Left cardiac atrium (tissue), 4 donors: ENCODE measurements around the gene CTSZ. TPM values are rescaled to one million over a fixed set of nuclear protein-coding genes. Genes with fewer than 3 reads are reported as not detected.
A peak's percentile ranks its signal among the peaks of the same experiment; 100 is the strongest.
"Not testable (repeated sequence)": the region's sequence is repeated elsewhere in the genome, so short reads cannot be mapped to it uniquely, and the experiment has no call there.

ENCODE experiments used
- ATAC-seq, 2 donors: fragments of 200-7000 bp; cut with Tn5 transposase; one replicate each; pipeline ENCODE4 v1.9.1; 2020; ENCODE audit warnings: mild to moderate bottlenecking in 2 of 2, moderate library complexity in 2 of 2
- DNase-seq: peaks from one replicate; pipeline ENCODE4 v3.0.0-alpha.2; 2020
- intact Hi-C, 2 donors: fragments of 100-400 bp; cut with DNase I; formaldehyde crosslinking; loops; one replicate each; pipeline versions ENCODE4 v1.14.1 to v1.15.1; 2022 to 2023
- long read RNA-seq: library from polyadenylated mRNA; unstranded; transcript quantifications from one replicate; pipeline ENCODE4 v2.0.0, GENCODE V29; 2021
- total RNA-seq, 2 donors: library from RNA; stranded (reverse); fragmentation: NEBNext Ultra II Directional; extraction: Animal tissue kit (Norgen Biotek cat#: 25700); gene quantifications; one replicate each; pipeline ENCODE4 v1.2.1, GENCODE V29; 2021
- donor health status: DM: no; HTN: yes; CAD: no.
- donor health status: DM: no; HTN: yes; CAD: no; lungs with severe emphysema.
- donor health status: DM: yes; HTN: yes; CAD: no.
- donor health status: Dilated cardiomyopathy.

The CTSZ gene
- 100 to 1,000 TPM; 166 to 174 TPM for total RNA-seq
- long read RNA-seq, partial matches to known transcripts = 0 of 1 reads
- long read RNA-seq, other reads (novel, unspliced or antisense) = 1 of 1 reads

- ATAC-seq (peak; percentile 85 to 87), DNase-seq (peak; percentile 79)
- intact Hi-C loops = no loop called here
Measured at GRCh38 chr20:59006864-59007664, at the start of gene CTSZ. CTSZ (minus strand) TSS chr20:59007254; CDS start chr20:59007128, 126 bp downstream.

GRCh38 chr20:59055302-59055701 lies 48.2 kb upstream of the CTSZ start:
- peak in 1 of 2 donors; percentile 44 for ATAC-seq
- DNase-seq = no peak
- intact Hi-C loops = loop anchor here in 1 of 2 donors (10.0 kb wide), 1 partner anchor 169 kb away; no protein-coding TSS in a partner anchor

DNA sequence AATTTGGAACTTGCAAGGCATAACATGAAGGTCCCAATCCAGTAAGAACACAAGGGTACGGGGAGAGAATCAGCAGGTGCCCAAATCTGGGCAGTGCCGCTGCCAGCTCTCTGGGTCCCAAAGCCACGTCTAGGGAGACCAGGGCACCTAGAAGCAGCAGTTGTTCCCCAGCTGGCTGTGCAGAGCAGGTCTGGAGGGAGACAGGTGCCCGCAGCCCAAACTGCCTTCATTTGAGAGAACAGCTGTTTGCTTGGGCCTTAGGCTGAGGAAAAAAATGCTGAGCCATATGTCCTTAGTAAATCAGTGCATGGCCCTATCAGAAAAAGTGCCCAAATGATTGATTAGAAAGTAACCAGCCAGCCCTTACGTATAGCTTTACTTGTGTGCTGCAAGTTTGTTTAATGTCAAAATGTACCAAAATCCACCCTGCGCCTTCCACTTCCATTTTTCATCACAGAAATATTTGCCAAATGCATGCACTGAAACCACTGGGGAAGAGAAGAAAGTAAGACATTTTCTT lies 44.7 kb upstream of the CTSZ start:
- intact Hi-C loops = loop anchor here in 1 of 2 donors (10.0 kb wide), 1 partner anchor 173 kb away; no protein-coding TSS in a partner anchor
- ATAC-seq (no peak), DNase-seq (no peak)

DNA sequence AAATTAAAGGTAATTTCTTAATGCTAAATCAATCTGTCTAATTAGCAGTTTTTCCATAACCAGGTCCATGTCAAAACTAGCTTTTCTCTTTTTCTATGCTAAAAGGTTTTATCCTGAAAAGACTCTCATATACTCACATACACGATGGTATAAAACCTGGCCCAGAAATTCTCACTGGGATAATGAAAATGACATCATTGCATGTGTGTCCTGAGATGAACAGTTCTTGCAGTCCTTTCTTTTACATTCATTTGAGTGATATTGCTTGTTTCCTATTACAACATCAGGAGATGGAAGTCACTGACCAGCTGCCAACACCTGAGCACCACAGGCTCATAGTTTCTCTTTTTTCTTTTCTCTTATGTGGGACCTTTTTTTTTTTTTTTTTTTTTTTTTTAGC lies 43.4 kb upstream of the CTSZ start:
- intact Hi-C loops = loop anchor here in 1 of 2 donors (10.0 kb wide), 1 partner anchor 174 kb away; no protein-coding TSS in a partner anchor
- DNase-seq (no peak), ATAC-seq (no peak)

DNA sequence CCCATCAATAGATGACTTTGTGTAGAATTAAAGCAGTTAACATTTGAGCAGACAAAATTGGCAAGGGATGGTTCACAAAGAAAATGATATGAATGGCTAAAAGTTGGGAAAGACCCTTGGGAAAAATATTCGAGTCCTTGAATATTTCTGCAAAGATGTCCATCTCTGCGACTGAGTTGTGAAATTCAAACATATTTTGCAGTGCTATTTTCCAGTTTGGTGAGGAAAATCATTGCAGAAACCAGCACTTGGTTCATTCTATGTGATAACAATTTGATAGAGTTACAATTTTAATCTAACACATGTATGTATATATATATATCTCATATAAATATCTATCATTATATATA lies 41.6 kb upstream of the CTSZ start:
- ATAC-seq = no peak
- intact Hi-C loops = loop anchor here in 1 of 2 donors (10.0 kb wide), 1 partner anchor 164 kb away; no protein-coding TSS in a partner anchor
- DNase-seq = no peak

GRCh38 chr20:59047938-59048680 lies 41.1 kb upstream of the CTSZ start:
- intact Hi-C loops = loop anchor here in 1 of 2 donors (10.0 kb wide), 1 partner anchor 163 kb away; no protein-coding TSS in a partner anchor
- DNase-seq (no peak), ATAC-seq (peak; percentile 16 to 70)

DNA sequence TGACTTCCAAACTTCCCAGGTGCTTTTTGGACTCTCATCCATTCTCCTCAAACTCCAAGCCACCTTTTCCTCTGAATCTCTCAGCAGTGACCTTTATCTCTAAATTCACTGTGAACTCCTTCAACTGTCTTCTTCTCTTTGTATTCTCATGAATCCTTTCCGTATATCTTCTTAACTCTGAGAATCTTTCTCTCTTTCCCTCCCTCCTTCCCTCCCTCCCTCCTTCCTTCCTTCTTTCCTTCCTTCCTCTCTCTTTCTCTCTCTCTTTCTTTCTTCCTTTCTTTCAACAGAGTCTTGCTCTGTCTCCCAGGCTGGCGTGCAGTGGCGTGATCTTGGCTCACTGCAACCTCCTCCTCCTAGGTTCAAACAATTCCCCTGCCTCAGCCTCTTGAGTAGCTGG lies 39.8 kb upstream of the CTSZ start:
- intact Hi-C loops = loop anchor here in 1 of 2 donors (10.0 kb wide), 1 partner anchor 162 kb away; no protein-coding TSS in a partner anchor
- no peak for DNase-seq
- ATAC-seq = no peak

DNA sequence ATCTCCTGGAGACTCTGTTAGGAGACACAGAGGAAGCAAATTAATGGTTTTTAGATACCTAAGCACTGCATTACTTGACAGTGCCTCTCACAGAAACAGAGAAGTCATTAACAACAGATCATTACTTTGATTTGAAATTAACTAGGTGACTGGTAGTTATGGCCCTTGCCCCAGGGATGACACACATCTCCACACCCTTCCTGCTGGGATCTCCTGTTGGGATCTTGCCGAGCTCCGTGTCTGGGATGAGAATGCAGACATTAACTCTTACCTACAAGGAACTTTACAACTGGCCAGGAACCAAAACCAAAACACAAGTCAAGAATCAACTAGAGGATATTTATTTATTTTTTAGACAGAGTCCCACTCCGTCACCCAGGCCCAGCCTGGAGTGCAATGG lies 37.7 kb upstream of the CTSZ start:
- ATAC-seq = no peak
- no peak for DNase-seq
- intact Hi-C loops = loop anchor here in 1 of 2 donors (10.0 kb wide), 1 partner anchor 160 kb away; no protein-coding TSS in a partner anchor

DNA sequence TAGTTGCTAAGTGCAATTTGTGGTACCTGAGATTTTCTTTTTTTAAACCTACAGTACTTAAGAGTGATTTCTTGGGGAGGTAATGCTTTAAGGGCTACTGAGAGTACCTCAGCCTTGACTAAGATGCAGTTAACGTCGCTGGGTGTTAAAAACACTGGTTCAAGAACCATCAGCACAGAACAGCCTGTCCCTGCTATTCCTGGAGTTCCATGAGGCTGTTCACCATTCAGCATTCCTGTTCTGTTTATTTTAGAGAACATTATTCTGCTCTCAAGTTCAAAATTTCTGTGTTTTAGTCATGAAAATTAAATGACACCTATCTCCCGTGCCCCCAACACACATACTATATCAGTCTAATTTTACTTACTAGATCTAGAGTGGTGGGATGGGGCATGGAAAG lies 37.2 kb upstream of the CTSZ start:
- DNase-seq (no peak), ATAC-seq (no peak)
- intact Hi-C loops = loop anchor here in 1 of 2 donors (10.0 kb wide), 1 partner anchor 159 kb away; no protein-coding TSS in a partner anchor

DNA sequence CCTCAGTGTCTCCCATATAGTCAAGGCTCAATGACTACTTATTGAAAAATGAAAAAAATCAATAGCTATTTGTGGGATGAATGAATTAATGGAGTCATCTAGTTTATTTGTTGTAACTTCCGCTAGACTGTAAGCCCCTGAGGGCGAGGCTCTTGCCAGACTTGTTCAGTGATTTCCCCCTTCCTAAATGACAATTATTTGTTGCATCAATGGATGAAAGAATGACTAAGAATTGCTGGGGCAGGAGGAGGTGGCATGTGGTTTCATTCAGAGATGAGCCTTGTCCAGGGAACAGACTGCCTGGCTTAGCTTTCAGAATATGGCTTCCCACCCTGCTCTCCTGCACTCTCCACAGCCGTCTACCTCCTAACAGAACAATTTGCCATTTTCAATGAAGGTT lies 36.6 kb upstream of the CTSZ start:
- DNase-seq = no peak
- intact Hi-C loops = loop anchor here in 1 of 2 donors (10.0 kb wide), 1 partner anchor 159 kb away; no protein-coding TSS in a partner anchor
- no peak for ATAC-seq

DNA sequence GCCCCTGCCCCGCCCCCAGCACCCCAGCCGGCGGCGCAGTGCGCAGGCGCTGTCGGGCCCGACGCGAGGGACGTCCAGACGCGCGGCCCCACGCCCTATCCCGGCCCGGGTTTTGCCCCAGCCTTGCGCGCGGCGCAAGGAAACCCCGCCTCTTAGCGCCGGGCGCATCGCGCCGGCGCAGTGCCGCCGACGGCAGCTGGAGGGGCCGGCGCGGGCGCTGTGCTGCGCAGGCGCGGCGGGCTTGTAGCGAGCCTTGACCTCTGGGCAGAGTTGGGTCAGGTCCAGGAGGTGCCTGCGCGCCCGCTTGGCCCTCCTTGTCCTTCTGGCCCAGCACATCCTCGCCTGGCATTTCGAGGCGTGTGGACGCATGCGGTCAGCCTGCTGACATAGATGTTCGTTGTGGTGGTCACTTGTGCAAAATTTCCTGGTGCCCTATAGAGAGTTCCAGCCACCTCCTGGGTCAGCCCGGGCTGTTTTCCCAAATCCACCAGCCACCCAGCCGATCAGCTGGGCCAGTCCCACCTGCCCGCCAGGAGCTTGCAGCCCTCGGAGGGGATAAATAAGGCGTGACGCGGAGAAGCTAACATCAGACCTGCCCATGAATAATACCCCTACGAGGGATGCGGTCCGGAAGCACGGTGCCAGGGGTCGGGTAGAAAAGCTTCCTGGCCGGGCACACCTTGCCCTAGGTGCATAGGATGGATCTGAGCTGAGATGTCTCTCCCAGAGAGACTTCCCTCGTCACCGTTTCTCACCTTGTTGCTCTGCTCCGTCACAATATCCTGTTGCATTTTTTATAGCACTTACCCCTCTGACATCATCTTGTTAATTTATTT lies 36.0 kb upstream of the CTSZ start:
- DNase-seq = peak; percentile 96
- intact Hi-C loops = loop anchor here in 1 of 2 donors (10.0 kb wide), 1 partner anchor 158 kb away; no protein-coding TSS in a partner anchor
- peak; percentile 98 to 99 for ATAC-seq

GRCh38 chr20:59042151-59042795 lies 35.2 kb upstream of the CTSZ start, which contains the start of gene PRELID3B:
PRELID3B (minus strand) TSS chr20:59042786; CDS start chr20:59042730, 56 bp downstream.
- intact Hi-C loops = loop anchor here in 1 of 2 donors (10.0 kb wide), 1 partner anchor 157 kb away; no protein-coding TSS in a partner anchor
- peak; percentile 27 to 49 for ATAC-seq

DNA sequence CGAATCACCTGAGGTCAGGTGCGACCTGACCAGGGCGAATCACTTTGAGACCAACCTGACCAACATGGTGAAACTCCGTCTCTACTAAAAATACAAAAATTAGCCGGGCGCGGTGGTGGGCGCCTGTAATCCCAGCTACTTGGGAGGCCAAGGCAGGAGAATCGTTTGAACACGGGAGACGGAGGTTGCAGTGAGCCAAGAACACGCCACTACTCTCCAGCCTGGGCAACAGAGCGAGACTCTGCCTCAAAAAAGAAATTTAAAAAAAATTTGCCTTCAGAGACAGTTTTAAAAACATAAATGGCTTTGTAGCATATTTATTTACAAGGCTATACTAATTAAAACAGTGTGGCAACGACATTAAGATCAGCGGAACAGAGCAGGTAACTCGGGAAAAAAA lies 34.4 kb upstream of the CTSZ start:
- not testable (repeated sequence) for DNase-seq, ATAC-seq
- intact Hi-C loops = loop anchor here in 1 of 2 donors (10.0 kb wide), 1 partner anchor 157 kb away; no protein-coding TSS in a partner anchor

More at GRCh38 chr20:59042151-59042795, 35.2 kb upstream of the CTSZ start, which contains the start of gene PRELID3B:
- DNase-seq = no peak

DNA sequence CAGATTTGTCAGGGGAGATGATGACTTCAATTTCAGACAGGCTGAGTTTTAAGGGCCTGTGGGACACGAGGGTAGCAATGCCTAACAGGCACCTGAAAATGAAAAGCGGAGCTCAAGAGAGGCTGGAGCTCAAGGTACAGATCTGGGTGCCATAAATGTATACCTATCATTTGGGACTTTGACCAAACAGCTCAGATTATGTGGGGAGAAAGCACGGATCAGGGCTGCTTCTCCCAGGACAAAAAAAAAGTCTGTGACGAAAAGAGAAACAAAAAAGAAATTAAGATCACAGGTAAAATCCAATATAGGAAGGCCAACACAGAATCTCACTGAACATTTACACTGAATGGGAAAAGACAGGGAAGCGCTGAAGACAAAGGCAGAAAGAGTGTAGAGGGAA lies 33.6 kb upstream of the CTSZ start:
- DNase-seq (no peak), ATAC-seq (no peak)
- intact Hi-C loops = loop anchor here in 1 of 2 donors (10.0 kb wide), 1 partner anchor 156 kb away; no protein-coding TSS in a partner anchor

DNA sequence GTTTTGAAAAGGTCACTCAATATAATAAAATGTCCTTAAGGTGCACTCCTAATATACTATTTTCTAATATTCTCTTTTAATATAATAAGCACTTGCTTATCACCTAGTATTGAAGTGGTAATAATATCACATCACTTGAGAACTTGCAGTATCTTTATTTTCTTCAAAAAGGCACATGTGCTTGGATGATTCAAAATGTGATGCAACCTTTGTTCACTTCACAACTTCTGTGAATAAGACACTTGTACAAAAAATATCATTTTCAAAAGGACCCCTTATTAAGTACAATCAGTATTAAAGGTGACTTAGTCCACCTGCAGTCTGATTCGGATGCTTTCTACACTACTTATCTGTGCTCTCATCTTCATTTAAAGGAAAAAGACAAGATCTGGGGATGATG lies 32.2 kb upstream of the CTSZ start:
- DNase-seq (no peak), ATAC-seq (no peak)
- intact Hi-C loops = no loop called here

GRCh38 chr20:59037386-59037785 lies 30.3 kb upstream of the CTSZ start:
- intact Hi-C loops = no loop called here
- DNase-seq = no peak
- no peak for ATAC-seq

DNA sequence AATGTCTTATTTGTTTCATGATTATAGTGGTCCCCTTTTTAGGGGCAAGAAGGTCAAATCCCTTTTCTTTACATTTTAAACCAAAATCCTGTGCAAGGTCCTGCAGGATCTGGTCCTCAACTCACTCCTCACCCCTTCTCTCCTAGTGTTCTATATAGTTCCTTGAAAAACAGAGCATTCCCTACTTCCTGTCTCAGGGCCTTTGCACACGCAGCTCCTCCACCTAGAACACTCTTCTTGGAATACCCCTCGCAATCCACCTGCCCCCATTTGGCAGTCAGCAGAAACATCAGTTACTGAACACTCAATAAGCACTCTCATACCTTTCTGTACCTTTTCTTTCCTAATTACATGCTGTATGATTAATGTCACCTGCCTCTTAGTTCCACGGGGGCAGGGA lies 28.3 kb upstream of the CTSZ start:
- intact Hi-C loops = no loop called here
- DNase-seq (no peak), ATAC-seq (no peak)
